Tongue (tissue), 2 donors: Measurements from ENCODE around the gene ADAM8. TPM values are rescaled to one million over a fixed set of nuclear protein-coding genes. Genes with fewer than 3 reads are reported as not detected.
"Not testable (repeated sequence)": the region's sequence is repeated elsewhere in the genome, so short reads cannot be mapped to it uniquely, and the experiment has no call there.

Source experiments
- DNase-seq: peaks from one replicate; pipeline ENCODE4 v3.0.0-alpha.2; 2015
- total RNA-seq: library from RNA; depleted of rRNA; stranded (reverse); fragments of >200 nt; gene quantifications from one replicate; pipeline ENCODE4 v1.2.3, GENCODE V29; 2014

The ADAM8 gene
- 6.7 TPM for total RNA-seq

GRCh38 chr10:133276435-133277201, at the start of gene ADAM8:
Gene ADAM8 (minus strand): TSS chr10:133276868. CDS start chr10:133276817, 51 bp downstream.
- no peak for DNase-seq

- DNase-seq, result no peak
Measured at GRCh38 chr10:133326223-133326551, 49.5 kb upstream of the ADAM8 start.

GRCh38 chr10:133325440-133326222, 49.0 kb upstream of the ADAM8 start:
- no peak for DNase-seq

GRCh38 chr10:133324857-133325260, 48.2 kb upstream of the ADAM8 start:
- no peak for DNase-seq

GRCh38 chr10:133324198-133324792, 47.6 kb upstream of the ADAM8 start:
- peak; percentile 64 for DNase-seq

GRCh38 chr10:133322064-133322709, 45.5 kb upstream of the ADAM8 start:
- not testable (repeated sequence) for DNase-seq

- DNase-seq, result not testable (repeated sequence)
Measured at GRCh38 chr10:133320852-133321422, 44.3 kb upstream of the ADAM8 start.

- peak; percentile 56 for DNase-seq
Measured at GRCh38 chr10:133318494-133319127, 41.9 kb upstream of the ADAM8 start.

- DNase-seq, result no peak
Measured at GRCh38 chr10:133316732-133317131, 40.1 kb upstream of the ADAM8 start.

GRCh38 chr10:133316266-133316665, 39.6 kb upstream of the ADAM8 start:
- DNase-seq, result no peak

- no peak for DNase-seq
Measured at GRCh38 chr10:133315847-133316246, 39.2 kb upstream of the ADAM8 start.

- DNase-seq, result no peak
Measured at GRCh38 chr10:133314911-133315310, 38.2 kb upstream of the ADAM8 start.

GRCh38 chr10:133313192-133313591, 36.5 kb upstream of the ADAM8 start:
- no peak for DNase-seq

GRCh38 chr10:133312769-133313145, 36.1 kb upstream of the ADAM8 start:
- DNase-seq, result no peak

- no peak for DNase-seq
Measured at GRCh38 chr10:133312016-133312768, 35.5 kb upstream of the ADAM8 start.

- no peak for DNase-seq
Measured at GRCh38 chr10:133311570-133311969, 34.9 kb upstream of the ADAM8 start.

- no peak for DNase-seq
Measured at GRCh38 chr10:133310789-133311188, 34.1 kb upstream of the ADAM8 start.

- no peak for DNase-seq
Measured at GRCh38 chr10:133310399-133310755, 33.7 kb upstream of the ADAM8 start.

GRCh38 chr10:133309720-133310398, 33.2 kb upstream of the ADAM8 start:
- DNase-seq, result no peak

GRCh38 chr10:133309100-133309719, 32.5 kb upstream of the ADAM8 start:
- peak; percentile 93 for DNase-seq
